HK-2 (cell line): Measurements from ENCODE around the gene MOV10L1.

ENCODE experiments used
- DNase-seq: peaks from one replicate; pipeline ENCODE4 v3.0.0-alpha.2; 2018; ENCODE audit not compliant: unreplicated experiment

MOV10L1 gene

GRCh38 chr22:50176850-50177536 is 87.2 kb downstream of the MOV10L1 start:
- no peak for DNase-seq

DNA sequence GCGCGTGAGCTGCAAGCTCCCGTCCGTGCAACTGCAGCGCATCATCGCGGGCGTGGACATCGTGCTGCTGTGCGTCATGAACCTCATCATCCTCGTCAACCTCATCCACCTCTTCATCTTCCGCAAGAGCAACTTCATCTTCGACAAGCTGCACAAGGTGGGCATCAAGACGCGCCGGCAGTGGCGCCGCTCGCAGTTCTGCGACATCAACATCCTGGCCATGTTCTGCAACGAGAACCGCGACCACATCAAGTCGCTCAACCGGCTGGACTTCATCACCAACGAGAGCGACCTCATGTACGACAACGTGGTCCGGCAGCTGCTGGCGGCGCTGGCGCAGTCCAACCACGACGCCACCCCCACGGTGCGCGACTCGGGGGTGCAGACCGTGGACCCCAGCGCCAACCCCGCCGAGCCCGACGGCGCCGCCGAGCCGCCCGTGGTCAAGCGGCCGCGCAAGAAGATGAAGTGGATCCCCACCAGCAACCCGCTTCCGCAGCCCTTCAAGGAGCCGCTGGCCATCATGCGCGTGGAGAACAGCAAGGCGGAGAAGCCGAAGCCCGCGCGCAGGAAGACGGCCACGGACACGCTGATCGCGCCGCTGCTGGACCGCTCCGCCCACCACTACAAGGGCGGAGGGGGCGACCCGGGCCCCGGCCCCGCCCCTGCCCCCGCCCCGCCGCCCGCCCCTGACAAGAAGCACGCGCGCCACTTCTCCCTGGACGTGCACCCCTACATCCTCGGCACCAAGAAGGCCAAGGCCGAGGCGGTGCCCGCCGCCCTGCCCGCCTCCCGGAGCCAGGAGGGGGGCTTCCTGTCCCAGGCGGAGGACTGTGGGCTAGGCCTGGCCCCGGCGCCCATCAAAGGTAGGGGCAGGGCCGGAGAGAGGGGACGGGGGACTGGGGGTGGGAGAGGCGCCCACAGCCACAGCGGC is 88.0 kb downstream of the MOV10L1 start:
- DNase-seq: no peak

DNA sequence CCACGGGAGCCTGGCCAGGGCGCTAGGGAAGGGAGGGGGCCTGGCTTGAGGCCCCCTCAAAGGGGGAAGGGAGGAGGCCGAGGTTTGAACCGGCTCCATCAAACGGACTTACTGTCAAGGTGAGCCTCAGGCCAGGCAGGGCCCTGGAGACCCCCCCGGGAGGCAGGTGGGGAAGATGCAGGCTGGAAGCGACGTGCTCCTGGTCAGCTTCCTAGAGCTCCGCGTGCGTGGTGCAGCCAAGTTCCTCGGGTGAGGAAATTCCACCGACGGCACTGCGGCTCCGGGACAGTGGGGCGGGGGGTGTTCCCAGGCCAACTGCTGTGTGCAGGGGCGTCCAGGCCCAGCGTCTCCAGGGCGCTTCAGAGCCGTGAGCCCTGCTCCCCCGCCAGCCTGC is 88.7 kb downstream of the MOV10L1 start:
- DNase-seq: no peak

- no peak for DNase-seq
These were observed 89.4 kb downstream of the MOV10L1 start for GRCh38 chr22:50178871-50179869.

GRCh38 chr22:50179937-50180726 is 90.3 kb downstream of the MOV10L1 start:
- no peak for DNase-seq

DNA sequence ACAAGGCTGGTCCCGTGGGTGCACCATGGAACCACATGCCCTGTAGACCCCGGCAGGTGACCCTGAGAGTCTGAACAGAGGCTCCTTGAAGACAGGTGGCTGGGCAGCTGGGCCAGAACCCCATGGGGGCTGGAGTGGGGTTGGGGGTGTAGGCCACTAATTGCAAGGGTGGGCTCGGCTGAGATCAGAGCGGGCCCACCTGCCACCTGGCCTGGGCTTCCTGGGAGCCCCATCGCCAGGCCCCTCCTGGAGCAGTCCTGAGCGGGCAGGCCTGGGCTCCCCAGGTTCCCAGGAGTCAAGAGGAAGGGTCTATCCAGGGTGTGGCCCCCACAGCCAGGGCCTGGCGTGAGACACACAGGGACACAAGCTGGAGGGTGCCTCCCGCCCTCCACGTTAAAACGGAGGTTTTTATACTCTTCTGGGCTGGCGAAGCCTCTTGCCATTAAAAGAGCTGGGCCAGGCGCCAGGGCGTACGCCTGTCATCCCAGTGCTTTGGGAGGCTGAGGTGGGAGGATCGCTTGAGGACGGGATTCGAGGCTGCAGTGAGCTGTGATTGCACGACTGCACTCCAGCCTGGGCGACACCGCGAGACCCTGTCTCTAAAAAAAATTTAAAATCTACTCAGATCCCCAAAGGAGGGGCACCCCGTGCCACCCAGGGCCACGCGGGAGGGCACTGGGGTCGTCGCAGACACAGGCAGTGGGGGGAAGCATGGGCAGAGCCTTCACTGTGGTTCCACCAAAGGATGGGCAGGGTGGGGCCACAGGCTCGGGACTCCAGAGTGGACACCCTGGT is 91.1 kb downstream of the MOV10L1 start:
- no peak for DNase-seq

DNA sequence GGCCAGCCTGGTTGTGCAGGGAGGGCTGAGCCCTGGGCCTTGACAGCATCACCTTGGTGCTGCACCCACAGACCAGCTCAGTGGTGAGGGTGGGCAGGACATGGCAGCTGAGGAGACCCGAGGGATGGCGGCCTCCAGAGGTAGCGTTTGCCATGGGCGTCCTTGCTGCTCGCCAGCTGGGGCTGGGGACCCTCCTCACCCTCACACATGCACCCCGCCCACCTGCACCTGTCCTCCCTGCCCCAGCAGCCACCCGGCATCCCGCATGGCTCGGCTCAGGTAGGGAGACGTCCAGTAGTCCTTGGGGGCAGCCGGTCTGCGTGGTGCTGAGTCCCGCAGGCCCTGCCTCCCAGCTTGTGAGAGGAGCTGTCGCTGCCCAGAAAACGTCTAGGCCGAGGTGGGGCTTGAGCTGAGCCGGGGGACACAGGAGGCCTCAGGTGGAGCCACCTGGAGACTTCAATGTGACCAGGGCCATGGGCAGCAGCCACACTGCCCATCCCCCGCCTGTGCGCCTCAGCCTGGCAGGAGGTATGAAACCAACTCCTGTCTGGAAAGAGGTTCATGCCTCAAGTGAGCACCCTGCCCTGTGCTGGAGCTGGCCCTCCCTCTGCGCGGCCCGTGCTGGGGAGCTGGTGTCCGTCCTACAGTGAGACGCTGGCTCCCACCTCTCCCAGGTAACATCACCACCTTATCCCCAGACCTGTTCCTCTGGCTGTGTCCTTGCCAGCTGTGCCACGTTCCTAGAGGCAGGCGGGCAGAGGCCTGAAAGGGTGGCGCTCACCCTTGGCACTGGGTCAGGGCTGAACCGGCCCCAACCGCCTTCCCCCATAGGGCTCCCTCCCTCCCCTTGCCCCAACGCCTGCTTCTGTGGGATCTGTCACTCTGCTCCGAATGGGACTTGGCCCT is 92.6 kb downstream of the MOV10L1 start:
- DNase-seq: no peak

DNA sequence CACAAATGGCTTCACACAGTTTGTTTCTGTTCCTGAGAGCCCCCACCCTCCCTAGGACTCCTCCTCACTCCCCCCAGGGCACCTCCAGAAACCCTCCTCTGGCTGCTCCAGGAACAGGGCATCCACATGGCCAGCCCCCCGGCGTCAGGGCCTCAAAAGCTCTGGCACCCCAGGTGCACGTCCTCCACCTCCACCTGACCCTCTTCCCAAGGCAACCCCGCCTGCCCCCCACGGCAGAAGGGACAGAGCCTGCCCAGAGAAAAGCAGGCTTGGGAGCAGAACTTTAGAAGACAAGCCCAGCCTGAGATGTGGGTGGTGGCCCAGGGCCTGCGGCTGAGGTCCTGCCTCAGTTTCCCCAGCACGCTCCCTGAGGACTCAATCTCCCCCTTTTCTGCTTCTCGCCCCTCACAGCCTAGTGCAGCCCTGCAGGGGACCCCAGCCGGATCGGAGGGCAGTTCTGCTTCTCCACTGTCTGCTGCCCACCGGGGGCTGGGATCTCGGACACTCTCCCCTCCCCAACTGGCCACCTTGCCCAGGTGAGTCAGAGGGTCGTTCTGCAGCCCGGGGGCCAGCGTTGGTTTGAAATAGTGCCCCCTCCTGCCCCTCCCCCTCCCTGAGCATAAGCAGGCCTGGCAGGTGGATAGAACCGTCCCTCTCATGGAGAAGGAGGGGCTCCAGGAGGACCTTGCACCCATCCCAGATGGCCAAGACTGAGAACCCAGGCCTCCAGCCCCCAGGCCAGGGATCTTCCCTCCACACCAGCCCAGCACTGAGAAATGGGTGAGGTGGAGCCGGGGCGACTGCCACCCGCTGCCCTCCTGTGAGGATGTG is 93.5 kb downstream of the MOV10L1 start:
- DNase-seq: no peak

DNA sequence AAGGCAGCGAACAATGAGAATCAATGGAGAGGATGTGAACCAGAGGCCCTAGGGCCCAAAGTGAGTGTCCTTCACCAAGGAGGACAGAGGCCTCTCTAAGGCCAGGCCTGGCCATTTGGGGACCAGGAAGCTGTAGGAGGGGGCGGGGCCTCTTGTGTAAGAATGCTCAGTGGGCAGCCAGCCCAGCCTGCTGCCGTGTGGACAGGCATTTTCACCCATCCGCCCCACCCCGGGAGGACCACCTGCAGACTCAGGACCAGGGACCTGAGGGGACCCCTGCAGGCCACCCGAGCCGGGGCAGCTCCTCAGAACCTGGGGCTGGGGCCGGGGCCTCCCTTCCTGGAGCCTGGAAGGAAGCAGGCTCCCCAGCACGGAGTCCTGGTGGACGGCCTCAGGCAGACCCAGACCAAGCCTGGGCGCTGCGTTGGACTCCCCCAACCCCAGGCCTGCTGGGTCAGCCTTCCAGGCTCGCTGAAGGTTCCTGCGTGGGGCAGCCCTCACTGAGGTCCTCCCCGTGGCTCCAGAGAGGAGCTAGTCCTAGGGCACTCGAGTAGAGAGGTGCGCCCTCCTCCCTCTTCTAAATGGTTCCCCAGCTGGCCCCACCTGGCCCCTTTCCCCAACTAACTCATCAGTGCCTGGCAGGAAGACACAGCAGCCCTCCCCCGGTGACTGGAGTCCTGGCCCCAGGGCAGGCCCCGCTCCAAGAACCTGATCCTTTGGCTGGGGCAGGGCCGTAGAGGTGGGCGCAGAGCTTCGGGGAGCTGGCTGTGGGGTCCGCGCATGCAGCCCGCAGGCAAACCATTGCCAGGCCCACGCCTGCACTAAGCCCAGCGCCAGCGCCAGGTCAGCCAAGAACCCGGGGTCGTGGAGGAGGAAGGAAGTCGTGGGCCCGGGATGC is 94.4 kb downstream of the MOV10L1 start:
- no peak for DNase-seq

- no peak for DNase-seq
These were observed 95.1 kb downstream of the MOV10L1 start for GRCh38 chr22:50184902-50185374.

DNA sequence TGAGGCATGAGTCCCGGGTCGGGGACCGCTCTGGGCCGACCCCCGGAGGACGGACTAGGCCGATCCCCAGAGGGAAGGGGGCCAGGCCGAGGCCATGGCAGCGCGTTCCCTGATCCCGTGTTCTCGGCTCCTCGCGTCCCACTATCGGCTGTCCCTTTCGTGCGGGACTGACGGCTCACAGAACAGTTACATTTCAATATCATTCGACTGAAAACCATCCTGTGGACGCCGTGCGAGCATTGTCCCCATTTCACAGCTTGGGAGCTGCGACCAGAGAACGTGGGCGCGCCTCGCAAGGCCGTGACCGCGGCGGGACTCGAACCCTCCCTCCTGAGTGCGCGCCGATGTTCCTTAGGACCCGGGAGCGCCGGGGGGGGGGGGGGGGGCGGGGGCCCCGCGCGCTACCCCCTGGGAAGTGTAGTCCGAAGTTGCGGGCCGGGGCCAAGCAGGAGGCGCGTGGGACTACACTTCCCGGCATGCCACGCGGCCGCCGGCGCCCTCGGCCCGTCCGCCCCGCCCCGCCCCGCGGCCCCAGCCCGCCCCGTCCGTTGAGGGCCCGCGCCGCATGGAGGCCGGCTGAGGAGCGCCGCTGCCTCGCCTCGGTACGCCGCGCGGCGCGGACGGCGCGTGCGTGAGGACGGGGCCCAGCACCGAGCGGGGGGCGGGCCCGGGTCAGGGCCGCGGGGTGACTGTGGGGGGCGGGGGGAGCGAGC is 95.7 kb downstream of the MOV10L1 start, which contains the start of gene TRABD:
Gene TRABD (plus strand): TSS at position 539 of the 713 bp plus-strand sequence. CDS start 7,148 bp downstream, outside the sequence.
- peak; percentile 88 for DNase-seq

DNA sequence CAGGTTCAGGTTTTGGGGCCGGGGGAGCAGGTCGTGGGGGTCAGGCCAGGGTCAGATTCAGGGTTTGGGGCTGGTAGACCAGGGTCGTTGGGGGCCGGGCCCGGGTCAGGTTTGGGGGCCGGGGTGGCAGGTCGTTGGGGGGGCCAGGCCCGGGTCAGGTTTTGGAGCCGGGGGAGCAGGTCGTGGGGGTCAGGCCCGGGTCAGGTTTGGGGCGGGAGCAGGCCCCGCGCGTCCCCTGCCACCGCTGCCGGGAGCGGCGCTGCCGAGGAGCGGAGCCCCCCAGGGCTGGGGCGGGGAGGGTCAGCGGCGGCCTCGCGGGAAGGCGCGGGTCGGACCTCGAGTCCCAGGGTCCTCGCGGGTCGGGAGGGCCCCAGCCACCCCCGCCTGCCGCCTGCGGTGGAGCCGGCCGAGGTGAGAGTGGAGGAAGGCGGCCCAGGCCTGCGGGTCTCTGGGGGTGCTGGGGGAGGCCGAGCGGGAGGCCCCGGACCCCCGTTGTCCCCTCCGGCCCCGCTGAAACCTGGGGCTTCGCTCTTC is 96.4 kb downstream of the MOV10L1 start:
- no peak for DNase-seq

GRCh38 chr22:50186761-50187523 is 97.1 kb downstream of the MOV10L1 start:
- no peak for DNase-seq

GRCh38 chr22:50188356-50188755 is 98.5 kb downstream of the MOV10L1 start:
- DNase-seq: no peak

DNA sequence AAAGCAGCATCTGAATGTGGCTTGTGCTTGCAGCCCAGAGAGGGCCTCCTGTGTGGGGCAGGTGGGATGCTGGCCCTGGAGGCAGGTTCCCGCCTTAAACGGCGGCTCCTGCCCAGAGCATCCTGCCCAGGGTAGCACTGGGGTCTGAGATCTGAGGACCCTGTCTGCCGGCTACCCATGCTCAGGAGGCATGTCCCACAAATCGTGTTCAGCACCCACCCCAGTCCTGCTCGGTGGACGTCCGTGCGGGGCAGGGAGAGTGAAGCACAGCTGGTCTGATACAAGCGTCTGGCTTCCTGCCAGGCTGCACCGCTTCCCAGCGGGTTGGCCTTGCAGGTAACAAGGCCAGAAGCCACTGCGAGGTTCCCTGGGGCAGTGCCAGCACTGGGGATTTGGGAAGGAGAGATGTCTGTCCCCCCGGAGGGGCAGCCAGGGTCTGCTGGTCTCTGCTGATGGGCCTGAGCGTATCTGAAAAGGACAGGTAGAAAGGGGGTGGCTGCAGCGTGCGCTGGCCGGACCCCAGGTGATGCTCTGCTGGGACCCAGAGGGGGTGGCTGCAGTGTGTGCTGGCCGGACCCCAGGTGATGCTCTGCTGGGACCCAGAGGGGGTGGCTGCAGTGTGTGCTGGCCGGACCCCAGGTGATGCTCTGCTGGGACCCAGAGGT is 99.5 kb downstream of the MOV10L1 start:
- DNase-seq: no peak
